PC-9 (cell line): Measurements from ENCODE around the gene FAIM2.

Experiments used
- EZH2 ChIP-seq: fragments of 200-600 bp; sonication (generic); IDR thresholded peaks from 2 replicates; pipeline ENCODE4 v1.8.0; 2017; ENCODE audit warnings: antibody characterized with exemption, low read depth
- TF ChIP-seq, protein P1 (sequence below): fragments of 200-600 bp; sonication (generic); conservative IDR thresholded peaks from 2 replicates; pipeline ENCODE4 v1.6.1; 2017; ENCODE audit warnings: mixed run types, antibody characterized with exemption, mild to moderate bottlenecking, moderate library complexity

DNA sequence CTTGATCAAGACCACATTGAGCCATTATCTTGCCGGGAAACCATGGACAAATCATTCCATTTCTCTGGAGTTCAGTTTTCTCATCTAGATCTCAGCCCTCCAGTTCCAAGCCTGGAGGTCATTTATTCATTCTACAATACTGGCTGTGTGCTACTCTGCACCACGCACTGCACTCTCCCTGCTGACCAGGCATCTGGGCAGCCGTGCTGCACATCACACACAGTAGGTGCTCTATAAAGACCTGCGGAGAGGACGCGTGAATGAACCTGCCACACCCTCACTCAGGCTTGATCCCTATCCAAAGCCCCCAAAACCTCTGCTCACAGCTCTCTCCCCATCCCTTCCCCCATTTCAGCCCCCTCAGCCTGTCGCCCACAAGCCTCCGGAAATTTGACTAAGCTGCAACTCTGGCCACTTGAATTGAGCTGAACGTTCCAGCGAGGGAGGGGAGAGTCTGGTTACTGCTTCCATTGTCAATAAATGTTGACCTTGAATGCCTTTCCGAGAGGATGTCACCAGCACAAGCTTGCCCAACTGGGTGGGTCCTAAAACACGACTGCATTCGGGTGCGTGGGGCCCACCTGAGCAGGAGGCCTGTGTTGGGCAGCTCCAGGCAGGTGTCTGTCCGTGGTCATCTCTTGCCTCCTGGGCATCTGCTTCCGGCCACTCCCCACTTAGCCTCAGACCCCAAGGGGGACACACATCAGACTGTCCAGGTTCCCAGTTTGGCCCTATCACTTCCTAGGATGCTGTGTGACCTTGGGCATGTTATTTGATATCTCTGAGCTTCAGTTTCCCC is 17.8 kb downstream of the FAIM2 start:
- TF ChIP-seq, protein P1, sequence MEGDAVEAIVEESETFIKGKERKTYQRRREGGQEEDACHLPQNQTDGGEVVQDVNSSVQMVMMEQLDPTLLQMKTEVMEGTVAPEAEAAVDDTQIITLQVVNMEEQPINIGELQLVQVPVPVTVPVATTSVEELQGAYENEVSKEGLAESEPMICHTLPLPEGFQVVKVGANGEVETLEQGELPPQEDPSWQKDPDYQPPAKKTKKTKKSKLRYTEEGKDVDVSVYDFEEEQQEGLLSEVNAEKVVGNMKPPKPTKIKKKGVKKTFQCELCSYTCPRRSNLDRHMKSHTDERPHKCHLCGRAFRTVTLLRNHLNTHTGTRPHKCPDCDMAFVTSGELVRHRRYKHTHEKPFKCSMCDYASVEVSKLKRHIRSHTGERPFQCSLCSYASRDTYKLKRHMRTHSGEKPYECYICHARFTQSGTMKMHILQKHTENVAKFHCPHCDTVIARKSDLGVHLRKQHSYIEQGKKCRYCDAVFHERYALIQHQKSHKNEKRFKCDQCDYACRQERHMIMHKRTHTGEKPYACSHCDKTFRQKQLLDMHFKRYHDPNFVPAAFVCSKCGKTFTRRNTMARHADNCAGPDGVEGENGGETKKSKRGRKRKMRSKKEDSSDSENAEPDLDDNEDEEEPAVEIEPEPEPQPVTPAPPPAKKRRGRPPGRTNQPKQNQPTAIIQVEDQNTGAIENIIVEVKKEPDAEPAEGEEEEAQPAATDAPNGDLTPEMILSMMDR, result no peak
- no peak for TF ChIP-seq EZH2
